GM12865 (cell line): ENCODE measurements around the gene SNX27.

Experiments used
- DNase-seq: peaks from one replicate; pipeline ENCODE4 v3.0.0; 2010; ENCODE audit warnings: low read depth
- H3K4me3 ChIP-seq: 2 replicates; pipeline ENCODE4 v1.5.1; 2011; ENCODE audit warnings: mild to moderate bottlenecking, low read depth, low read length, control low read depth
- TF ChIP-seq, protein P1 (sequence below): IDR thresholded peaks from 2 replicates; pipeline ENCODE4 v1.5.1; 2011; ENCODE audit warnings: low read length, control low read depth, low read depth, inconsistent platforms; ENCODE audit not compliant: insufficient read depth; ENCODE audit errors: missing control alignments

Gene SNX27

DNA sequence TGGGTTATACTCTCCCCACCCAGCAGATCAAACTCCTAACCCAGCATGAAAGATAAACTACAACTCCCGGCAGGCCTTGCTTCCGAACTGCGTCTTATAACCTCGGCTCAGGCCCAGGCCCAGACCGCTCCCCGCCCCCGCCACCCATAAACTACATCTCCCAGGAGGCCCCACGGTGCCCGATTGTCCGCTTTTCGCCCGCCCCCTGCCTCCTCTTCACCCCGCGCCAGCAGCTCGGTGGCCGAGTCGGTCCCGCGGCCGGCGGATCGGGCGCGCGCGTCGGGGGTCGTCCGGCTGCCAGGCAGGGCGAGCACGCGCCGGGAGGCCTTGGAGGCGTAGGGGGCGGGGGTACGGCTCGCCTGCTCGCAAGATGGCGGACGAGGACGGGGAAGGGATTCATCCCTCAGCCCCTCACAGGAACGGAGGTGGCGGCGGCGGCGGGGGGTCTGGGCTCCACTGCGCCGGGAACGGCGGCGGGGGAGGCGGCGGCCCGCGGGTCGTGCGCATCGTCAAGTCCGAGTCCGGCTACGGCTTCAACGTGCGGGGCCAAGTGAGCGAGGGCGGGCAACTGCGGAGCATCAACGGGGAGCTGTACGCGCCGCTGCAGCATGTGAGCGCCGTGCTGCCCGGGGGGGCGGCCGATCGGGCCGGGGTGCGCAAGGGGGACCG, at the start of gene SNX27:
TSS of gene SNX27 (plus strand) at position 219 of the 669 bp plus-strand sequence. CDS start at position 371, 152 bp downstream.
- TF ChIP-seq, protein P1, sequence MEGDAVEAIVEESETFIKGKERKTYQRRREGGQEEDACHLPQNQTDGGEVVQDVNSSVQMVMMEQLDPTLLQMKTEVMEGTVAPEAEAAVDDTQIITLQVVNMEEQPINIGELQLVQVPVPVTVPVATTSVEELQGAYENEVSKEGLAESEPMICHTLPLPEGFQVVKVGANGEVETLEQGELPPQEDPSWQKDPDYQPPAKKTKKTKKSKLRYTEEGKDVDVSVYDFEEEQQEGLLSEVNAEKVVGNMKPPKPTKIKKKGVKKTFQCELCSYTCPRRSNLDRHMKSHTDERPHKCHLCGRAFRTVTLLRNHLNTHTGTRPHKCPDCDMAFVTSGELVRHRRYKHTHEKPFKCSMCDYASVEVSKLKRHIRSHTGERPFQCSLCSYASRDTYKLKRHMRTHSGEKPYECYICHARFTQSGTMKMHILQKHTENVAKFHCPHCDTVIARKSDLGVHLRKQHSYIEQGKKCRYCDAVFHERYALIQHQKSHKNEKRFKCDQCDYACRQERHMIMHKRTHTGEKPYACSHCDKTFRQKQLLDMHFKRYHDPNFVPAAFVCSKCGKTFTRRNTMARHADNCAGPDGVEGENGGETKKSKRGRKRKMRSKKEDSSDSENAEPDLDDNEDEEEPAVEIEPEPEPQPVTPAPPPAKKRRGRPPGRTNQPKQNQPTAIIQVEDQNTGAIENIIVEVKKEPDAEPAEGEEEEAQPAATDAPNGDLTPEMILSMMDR: no peak
- DNase-seq: peak; percentile 94
- peak within 1 kb of the TSS; percentile 73 for H3K4me3 ChIP-seq

DNA sequence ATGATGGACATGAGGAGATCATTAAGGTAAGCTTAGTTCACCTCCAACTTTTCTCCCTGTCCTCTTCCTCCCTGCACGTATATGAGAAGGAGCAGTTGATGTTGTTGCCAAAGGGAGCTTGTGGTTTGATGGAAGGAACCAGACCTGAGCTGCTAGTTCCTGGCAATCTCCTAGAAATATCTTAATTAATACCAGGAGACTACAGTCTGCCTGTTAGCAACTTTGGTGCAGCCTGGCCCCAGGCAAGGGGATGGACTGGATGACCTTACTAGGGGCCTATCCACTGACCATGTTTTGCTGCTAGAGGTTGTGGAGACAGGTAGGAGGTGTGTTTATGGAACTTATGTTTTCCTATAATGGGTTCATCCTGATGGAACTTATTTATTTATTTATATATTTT, 49.2 kb upstream of the SNX27 start:
- H3K4me3 ChIP-seq: no peak overlapping the region
- no peak for DNase-seq
- TF ChIP-seq, protein P1: no peak

DNA sequence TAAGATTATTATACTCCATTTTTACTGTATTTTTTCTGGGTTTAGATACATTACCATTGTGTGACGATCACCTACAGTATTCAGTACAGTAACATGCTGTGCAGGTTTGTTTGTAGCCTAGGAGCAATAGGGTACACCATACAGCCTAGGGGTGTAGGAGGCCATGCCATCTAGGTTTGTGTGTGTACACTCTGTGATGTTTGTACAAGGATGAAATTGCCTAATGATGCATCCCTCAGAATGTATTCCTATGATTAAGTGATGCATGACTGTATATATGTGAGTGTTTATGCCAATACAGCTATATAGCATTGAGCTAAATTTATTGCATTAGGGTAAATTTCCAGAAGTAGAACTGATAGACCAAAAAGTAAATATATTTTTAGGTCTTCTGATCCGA, 48.5 kb upstream of the SNX27 start:
- TF ChIP-seq, protein P1: no peak
- no peak overlapping the region for H3K4me3 ChIP-seq
- DNase-seq: no peak

DNA sequence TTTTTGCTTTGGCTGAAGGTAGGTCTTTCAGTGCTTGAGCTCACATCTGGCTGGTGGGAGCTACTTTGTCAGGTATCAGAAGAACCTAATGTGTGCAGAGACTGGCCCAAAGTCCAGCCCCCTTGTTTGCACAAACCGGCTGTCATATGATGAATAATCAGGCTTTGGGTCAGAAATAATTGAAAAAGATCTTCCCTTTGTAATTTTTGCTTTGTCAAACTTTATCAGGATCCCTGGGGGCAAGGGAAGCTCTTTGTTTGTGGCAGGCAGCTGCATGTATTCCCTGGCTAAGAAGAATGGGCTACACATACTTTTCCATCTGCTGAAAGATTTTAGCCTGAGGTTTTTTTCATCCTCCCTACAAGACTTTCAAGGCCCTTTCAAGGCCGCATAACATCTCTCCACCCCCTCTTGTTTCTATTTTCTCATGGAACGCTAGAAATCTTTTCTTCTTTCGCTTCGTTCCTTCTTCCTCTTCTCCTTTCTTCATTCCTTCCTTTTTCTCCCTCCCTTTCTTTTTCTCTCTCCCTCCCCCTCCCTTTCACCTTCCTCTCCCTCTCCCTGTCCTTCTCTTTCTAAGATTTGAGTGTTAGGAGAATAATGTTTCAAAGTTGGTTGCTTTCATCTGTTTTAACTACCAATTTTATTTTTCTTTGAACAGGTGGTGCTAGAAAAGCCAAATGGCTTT, 46.2 kb upstream of the SNX27 start:
- TF ChIP-seq, protein P1: no peak
- H3K4me3 ChIP-seq: no peak overlapping the region
- DNase-seq: no peak

DNA sequence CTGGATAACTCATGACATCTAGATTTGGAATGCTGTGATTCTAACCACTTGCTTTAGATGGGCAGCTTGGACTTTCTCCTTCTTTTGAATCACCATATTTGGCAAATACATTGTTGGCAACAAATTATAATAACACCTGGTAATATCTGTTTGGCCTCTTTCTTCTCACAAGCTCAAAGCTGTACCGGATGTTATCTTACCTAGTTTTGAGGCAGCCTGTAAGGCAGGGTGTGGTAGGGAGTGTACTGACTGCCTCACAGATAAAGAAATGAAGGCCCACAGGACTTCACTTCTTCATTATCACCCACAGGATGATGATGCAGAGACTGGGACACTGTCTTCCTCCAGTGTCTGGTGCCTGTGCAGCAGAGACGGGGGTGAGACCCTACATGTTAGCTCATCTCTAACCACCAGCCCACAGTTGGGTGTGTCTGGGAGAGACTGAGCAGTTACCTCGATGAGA, 43.2 kb upstream of the SNX27 start:
- H3K4me3 ChIP-seq: no peak overlapping the region
- TF ChIP-seq, protein P1: no peak
- no peak for DNase-seq

DNA sequence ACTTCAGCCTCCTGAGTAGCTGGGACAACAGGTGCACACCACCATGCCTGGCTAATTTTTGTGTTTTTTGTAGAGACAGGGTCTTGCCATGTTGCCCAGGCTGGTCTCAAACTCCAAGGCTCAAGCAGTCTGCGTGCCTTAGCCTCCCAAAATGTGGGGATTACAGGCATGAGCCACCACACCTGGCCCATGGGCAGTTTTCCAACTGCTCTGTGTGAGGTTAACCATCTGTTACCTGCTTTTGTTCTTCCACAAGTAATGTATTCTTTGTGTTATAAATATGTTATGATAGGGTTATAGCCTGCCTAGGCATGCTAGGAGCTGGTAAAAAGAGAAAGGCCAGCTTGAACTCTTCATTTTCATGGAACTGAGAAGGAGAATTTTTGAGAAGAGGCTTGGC, 41.0 kb upstream of the SNX27 start:
- no peak overlapping the region for H3K4me3 ChIP-seq
- no peak for DNase-seq
- TF ChIP-seq, protein P1: no peak
